Epithelial cell of esophagus (primary cell): ENCODE results near the gene RAB5A.
"Not testable (repeated sequence)": the region's sequence is repeated elsewhere in the genome, so short reads cannot be mapped to it uniquely, and the experiment has no call there.

Experiments used
- DNase-seq: peaks from one replicate; pipeline ENCODE4 v3.0.0; 2010; ENCODE audit warnings: low read depth
- H3K4me3 ChIP-seq: 2 replicates; pipeline ENCODE4 v1.5.1; 2011; ENCODE audit warnings: mild to moderate bottlenecking, low read length, control low read depth
- TF ChIP-seq, protein P1 (sequence below): IDR thresholded peaks from 2 replicates; pipeline ENCODE4 v1.5.1; 2011; ENCODE audit warnings: low read depth, mild to moderate bottlenecking, low read length, control low read depth, inconsistent platforms; ENCODE audit not compliant: insufficient read depth; ENCODE audit errors: missing control alignments

The RAB5A gene, protein sequence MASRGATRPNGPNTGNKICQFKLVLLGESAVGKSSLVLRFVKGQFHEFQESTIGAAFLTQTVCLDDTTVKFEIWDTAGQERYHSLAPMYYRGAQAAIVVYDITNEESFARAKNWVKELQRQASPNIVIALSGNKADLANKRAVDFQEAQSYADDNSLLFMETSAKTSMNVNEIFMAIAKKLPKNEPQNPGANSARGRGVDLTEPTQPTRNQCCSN

DNA sequence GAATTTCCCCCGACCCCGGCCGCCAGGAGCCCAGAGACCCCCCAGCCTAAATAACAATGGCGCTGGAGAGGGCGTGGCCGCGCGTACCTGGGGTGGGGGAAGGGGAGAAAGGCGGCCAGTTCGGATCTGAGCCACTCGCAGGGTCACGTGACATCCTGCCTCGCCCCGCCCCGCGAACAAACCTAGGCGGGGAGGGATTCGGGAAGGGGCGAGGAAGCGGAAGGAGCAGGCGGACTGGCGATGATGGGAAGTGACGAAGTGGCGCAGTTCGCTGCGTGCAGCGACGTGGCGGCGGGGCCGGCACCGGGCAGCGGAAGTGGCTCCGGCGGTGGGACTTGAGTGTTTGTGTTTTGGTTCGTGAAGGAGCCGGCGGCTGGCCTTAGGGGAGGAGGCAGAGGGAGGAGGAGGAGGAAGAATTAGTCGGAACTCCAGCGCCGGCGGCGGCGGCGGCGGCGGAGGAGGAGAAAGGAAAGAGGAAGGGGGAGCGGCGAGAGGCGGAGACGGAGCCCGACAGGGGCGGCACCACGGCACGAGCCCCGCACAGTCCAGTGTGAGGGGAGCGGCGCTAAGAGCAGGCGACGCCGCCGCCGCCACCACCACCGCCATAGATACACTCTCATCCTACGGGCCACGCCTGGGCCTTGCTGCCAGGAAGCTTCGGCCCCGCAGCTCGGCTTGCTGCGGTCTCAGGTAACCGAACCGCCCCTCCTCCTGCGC lies at the start of gene RAB5A:
Gene RAB5A, plus strand, starts transcription at position 266 of the 717 bp plus-strand sequence. CDS start 3,802 bp downstream, outside the sequence.
- DNase-seq = peak; percentile 99
- TF ChIP-seq, protein P1, sequence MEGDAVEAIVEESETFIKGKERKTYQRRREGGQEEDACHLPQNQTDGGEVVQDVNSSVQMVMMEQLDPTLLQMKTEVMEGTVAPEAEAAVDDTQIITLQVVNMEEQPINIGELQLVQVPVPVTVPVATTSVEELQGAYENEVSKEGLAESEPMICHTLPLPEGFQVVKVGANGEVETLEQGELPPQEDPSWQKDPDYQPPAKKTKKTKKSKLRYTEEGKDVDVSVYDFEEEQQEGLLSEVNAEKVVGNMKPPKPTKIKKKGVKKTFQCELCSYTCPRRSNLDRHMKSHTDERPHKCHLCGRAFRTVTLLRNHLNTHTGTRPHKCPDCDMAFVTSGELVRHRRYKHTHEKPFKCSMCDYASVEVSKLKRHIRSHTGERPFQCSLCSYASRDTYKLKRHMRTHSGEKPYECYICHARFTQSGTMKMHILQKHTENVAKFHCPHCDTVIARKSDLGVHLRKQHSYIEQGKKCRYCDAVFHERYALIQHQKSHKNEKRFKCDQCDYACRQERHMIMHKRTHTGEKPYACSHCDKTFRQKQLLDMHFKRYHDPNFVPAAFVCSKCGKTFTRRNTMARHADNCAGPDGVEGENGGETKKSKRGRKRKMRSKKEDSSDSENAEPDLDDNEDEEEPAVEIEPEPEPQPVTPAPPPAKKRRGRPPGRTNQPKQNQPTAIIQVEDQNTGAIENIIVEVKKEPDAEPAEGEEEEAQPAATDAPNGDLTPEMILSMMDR = no peak
- peak within 1 kb of the TSS; percentile 81 for H3K4me3 ChIP-seq

DNA sequence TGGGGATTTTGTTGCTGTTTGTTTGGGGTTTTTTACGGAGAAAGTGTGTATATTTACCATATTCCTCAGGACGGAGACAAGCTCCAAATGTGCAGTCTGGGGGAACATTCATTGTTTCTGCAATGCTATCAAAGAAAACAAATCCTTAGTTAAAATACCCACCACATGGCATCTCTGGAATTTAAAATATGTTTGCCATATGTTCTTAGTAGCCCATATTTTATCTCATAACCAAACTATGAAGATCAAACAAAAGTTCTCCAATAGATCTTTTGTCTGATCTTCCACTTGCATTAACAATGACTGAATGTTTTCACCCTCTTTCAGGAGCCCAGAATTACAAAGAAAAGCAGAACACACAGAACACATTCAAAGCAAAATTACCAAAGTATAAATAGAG lies 48.2 kb upstream of the RAB5A start:
- no peak overlapping the region for H3K4me3 ChIP-seq
- TF ChIP-seq, protein P1 = no peak
- no peak for DNase-seq

DNA sequence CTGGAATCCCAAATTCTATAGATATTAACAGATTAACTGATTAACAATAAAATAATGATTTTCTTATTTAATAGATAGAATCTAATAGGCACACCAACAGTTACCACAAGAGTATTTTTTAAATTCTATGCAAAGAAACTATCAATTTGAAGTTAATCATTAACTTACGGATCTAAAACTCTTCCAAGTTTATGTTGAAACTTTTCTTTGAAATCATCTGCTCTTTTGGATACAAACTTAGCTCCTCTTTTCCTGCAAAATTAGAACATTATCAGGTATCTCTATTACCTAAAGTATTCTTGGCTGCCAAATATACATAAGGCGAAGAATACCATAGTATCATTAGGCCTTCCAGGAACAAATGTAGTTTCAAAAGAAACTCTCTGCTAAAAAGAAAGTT lies 47.6 kb upstream of the RAB5A start:
- TF ChIP-seq, protein P1 = no peak
- no peak overlapping the region for H3K4me3 ChIP-seq
- DNase-seq = no peak

DNA sequence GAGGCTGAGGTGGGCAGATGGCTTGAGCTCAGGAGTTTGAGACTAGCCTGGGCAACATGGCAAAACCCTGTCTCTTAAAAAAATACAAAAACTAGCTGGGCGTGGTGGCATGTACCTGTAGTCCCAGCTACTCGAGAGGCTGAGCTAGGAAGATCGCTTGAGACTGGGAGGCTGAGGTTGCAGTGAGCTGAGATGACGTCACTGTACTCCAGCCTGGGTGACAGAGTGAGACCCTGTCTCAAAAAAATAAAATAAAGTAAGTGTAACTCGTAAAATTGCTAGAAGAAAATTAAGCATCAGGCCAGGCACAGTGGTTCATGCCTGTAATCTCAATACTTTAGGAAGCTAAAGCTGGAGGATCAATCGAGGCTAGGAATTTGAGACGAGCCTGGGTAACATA lies 47.1 kb upstream of the RAB5A start:
- H3K4me3 ChIP-seq, DNase-seq: not testable (repeated sequence)

DNA sequence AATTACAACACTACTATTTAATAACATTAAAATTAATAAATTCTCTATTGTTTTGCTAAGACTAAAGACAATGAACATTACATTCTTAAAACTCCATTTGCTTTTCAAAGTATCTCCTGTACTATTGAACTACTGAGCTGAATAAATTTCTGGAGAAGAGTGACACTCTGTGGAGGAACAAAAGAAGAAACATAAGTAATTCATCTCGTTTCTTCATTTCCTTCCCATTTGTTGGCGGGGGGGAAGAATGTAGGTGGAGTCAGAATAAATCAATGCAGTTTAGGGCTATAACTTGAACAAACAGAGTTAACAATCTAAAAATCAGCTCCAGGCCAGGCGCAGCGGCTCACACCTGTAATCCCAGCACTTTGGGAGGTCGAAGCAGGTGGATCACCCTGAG lies 45.6 kb upstream of the RAB5A start:
- TF ChIP-seq, protein P1 = no peak
- no peak for DNase-seq
- no peak overlapping the region for H3K4me3 ChIP-seq

DNA sequence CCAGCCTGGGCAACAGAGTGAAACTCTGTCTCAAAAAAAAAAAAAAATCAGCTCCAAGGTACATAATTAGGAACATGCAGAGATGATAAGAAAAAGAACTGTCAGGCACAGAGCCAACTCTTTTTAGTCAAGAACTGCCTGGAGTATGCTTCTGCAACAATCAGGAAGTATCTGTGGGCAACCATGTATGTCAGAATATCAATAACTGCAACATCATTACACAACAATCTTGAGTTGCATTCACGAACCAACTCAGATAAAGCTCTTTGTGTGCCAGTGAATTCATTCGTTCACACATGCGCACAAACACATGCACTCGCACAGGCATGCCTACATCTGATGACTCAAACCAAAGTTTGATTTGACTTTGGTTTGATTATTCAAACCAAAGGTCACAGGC lies 45.0 kb upstream of the RAB5A start:
- TF ChIP-seq, protein P1 = no peak
- H3K4me3 ChIP-seq = no peak overlapping the region
- DNase-seq = peak; percentile 96

DNA sequence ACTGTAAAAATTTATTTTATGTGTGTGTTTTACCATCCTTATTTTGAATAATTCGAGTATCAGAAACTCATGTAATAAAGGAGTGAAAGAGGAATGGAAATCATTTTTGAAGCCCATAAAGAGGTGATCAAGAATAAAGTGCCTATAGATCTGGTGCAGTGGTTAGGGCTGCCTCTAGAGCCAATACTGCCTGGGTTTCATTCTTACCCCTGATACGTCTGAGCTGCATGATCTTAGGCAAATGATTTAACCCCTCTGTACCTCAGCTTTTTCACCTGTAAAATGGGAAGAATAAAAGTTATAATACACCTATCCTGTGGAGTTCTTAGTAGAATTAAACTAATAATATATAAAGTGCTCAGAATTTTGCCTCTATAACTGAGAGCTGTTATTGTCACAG lies 43.2 kb upstream of the RAB5A start:
- no peak overlapping the region for H3K4me3 ChIP-seq
- TF ChIP-seq, protein P1 = no peak
- no peak for DNase-seq
